Measurements from ENCODE around the gene CHAT. TPM values are rescaled to one million over a fixed set of nuclear protein-coding genes. Genes with fewer than 3 reads are reported as not detected.

The CHAT gene
- total RNA-seq, 1 donor from 2014 or later, result not detected

GRCh38 chr10:49619613-49620012 lies 5.8 kb downstream of the CHAT start:
- Mint-ChIP-seq H3K36me3 (no peaks in the 10 kb centered on the region), H3K9me3 (no peaks in the 10 kb centered on the region), H3K27ac (no peak overlapping the region), H3K27me3 (ENCODE audit: insufficient read depth, low read depth) (peaks cover 46% of the 10 kb centered on the region), H3K4me3 (no peak overlapping the region), H3K4me1 (no peaks in the 10 kb centered on the region)
- TF ChIP-seq EZH2phosphoT487 (IDR thresholded peaks at IDR 0.05) (no peak), CTCF (IDR thresholded peaks at IDR 0.05) (peak; percentile 40)
- Histone ChIP-seq H3K9ac (no peak overlapping the region), H2AFZ (replicated peaks) (no peak overlapping the region), H3K4me1 (no peaks in the 10 kb centered on the region), H3K9me3 (ENCODE audit: low read depth) (no peaks in the 10 kb centered on the region), H3K27me3 (peaks cover 53% of the 10 kb centered on the region), H3F3A (ENCODE audit: low read depth) (no peaks in the 10 kb centered on the region), H3K4me2 (no peak overlapping the region), H4K20me1 (ENCODE audit: low read depth) (peaks cover 3% of the 10 kb centered on the region), H3K27ac (no peak overlapping the region), H3K4me3 (no peak overlapping the region), H3K36me3 (no peaks in the 10 kb centered on the region), H3K79me2 (ENCODE audit: low read depth) (no peaks in the 10 kb centered on the region)
- DNase-seq (ENCODE audit: low spot score), result peak; percentile 27

- Histone ChIP-seq H3K27me3 (peaks cover 46% of the 10 kb centered on the region), H3K79me2 (ENCODE audit: low read depth) (no peaks in the 10 kb centered on the region), H3K9me3 (ENCODE audit: low read depth) (no peaks in the 10 kb centered on the region), H3K36me3 (no peaks in the 10 kb centered on the region), H3F3A (ENCODE audit: low read depth) (no peaks in the 10 kb centered on the region), H3K4me2 (no peak overlapping the region), H4K20me1 (ENCODE audit: low read depth) (no peaks in the 10 kb centered on the region), H3K9ac (no peak overlapping the region), H2AFZ (replicated peaks) (no peak overlapping the region), H3K4me3 (no peak overlapping the region), H3K4me1 (no peaks in the 10 kb centered on the region), H3K27ac (no peak overlapping the region)
- no peak overlapping the region for H3K27ac Mint-ChIP-seq
- no peak for TF ChIP-seq EZH2 (IDR thresholded peaks at IDR 0.05)
- TF ChIP-seq EZH2phosphoT487 (IDR thresholded peaks at IDR 0.05), result no peak
- no peak for TF ChIP-seq CTCF (IDR thresholded peaks at IDR 0.05)
- H3K36me3 Mint-ChIP-seq, result no peaks in the 10 kb centered on the region
- no peaks in the 10 kb centered on the region for H3K4me1 Mint-ChIP-seq
- DNase-seq (ENCODE audit: low spot score), result no peak
- H3K9me3 Mint-ChIP-seq, result no peaks in the 10 kb centered on the region
- H3K4me3 Mint-ChIP-seq, result no peak overlapping the region
- peaks cover 42% of the 10 kb centered on the region for H3K27me3 Mint-ChIP-seq (ENCODE audit: insufficient read depth, low read depth)
Observed at GRCh38 chr10:49620286-49620810, 6.5 kb downstream of the CHAT start.

- Histone ChIP-seq H3K27ac (no peak overlapping the region), H2AFZ (replicated peaks) (no peak overlapping the region), H3K4me3 (no peak overlapping the region), H3K27me3 (peaks cover 40% of the 10 kb centered on the region), H3K36me3 (no peaks in the 10 kb centered on the region), H3K79me2 (ENCODE audit: low read depth) (no peaks in the 10 kb centered on the region), H3K4me1 (no peaks in the 10 kb centered on the region), H3K4me2 (no peak overlapping the region), H3F3A (ENCODE audit: low read depth) (no peaks in the 10 kb centered on the region), H3K9ac (no peak overlapping the region), H3K9me3 (ENCODE audit: low read depth) (no peaks in the 10 kb centered on the region), H4K20me1 (ENCODE audit: low read depth) (no peaks in the 10 kb centered on the region)
- no peaks in the 10 kb centered on the region for H3K36me3 Mint-ChIP-seq
- DNase-seq (ENCODE audit: low spot score), result no peak
- H3K9me3 Mint-ChIP-seq, result no peaks in the 10 kb centered on the region
- no peaks in the 10 kb centered on the region for H3K4me1 Mint-ChIP-seq
- H3K27me3 Mint-ChIP-seq (ENCODE audit: insufficient read depth, low read depth), result peaks cover 39% of the 10 kb centered on the region
- H3K27ac Mint-ChIP-seq, result no peak overlapping the region
- TF ChIP-seq CTCF (IDR thresholded peaks at IDR 0.05) (no peak), EZH2 (IDR thresholded peaks at IDR 0.05) (no peak), EZH2phosphoT487 (IDR thresholded peaks at IDR 0.05) (no peak)
- H3K4me3 Mint-ChIP-seq, result no peak overlapping the region
Observed at GRCh38 chr10:49620841-49621378, 7.1 kb downstream of the CHAT start.
